SH-SY5Y (cell line): ENCODE data around the gene RPL27A.

ENCODE experiments used
- GATA2 ChIP-seq: IDR thresholded peaks from 2 replicates; pipeline ENCODE4 v1.6.1; 2011; ENCODE audit warnings: mild to moderate bottlenecking, low read depth, low read length
- GATA3 ChIP-seq: IDR thresholded peaks from 2 replicates; pipeline ENCODE4 v1.6.1; 2011; ENCODE audit warnings: low read depth, mild to moderate bottlenecking, low read length, moderate library complexity

The RPL27A gene

DNA sequence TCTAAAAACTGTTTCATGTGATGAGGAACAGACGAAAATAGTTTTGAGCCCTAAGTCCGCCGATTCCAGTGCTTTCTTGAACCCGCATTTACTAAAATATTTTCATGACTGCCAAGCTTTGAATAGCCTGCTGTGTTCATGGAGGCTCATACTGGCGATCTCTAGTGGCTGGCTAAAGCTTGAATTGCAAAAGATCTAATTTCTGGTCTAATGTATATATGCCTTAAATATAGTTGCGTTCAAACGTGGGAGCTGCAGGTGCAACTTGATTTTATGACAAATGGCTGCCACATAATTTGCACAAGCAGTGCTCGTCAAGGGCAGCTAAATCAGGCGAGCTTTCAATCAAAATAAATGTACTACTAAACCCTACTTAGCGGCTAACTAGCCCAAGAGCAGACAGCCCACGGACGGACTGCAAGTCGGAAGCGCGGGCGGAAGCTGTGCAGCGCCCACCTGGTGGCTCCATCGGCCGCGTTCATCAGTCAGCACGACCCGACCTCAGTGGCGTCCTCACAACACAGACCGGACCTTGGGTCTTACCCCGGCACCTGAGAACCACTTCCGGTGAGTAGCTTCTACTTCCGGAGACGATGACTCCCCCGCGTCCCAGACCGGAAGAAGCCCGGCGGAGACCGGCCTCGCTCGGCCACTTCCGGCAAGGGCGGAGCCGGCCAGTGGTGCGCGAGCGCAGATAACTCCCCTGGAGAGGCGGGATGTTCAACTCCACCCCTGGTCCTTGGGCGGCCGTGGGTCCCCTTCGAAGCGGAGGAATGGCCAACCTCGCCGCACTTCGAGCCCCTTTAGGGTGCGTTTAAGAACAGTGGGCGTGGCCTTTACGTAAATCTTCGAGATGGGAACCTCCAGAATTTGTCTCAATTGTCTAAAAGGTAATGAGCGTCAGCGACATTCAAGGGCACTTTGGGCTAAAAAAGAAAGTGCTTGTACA, 6.1 kb downstream of the RPL27A start:
- TF ChIP-seq GATA3 (no peak), GATA2 (no peak)

DNA sequence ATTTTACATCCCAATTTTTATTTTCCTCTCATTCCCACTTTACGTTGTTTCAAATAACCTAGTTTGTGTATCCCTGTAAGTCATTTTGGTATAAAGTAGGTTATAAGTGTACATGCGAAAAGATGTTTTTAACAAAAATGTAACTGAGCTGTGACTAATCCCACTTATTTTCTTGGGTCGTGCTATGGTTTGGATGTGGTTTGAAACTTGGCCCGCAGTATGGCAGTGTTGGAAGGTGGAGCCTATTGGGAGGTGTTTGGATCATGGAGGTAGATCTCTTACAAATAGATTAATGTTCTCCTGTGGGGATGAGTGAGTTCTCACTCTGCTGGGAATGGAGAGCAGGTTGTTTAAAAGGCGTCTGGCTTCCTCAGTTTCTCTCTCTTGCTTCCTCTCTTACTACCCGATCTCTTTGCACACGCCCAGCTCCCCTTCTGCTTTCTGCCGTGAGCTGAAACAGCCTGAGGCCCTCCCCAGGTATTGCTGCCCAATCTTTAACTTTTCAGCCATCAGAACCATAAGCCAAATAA, 7.2 kb downstream of the RPL27A start:
- no peak for TF ChIP-seq GATA2
- TF ChIP-seq GATA3, result no peak

DNA sequence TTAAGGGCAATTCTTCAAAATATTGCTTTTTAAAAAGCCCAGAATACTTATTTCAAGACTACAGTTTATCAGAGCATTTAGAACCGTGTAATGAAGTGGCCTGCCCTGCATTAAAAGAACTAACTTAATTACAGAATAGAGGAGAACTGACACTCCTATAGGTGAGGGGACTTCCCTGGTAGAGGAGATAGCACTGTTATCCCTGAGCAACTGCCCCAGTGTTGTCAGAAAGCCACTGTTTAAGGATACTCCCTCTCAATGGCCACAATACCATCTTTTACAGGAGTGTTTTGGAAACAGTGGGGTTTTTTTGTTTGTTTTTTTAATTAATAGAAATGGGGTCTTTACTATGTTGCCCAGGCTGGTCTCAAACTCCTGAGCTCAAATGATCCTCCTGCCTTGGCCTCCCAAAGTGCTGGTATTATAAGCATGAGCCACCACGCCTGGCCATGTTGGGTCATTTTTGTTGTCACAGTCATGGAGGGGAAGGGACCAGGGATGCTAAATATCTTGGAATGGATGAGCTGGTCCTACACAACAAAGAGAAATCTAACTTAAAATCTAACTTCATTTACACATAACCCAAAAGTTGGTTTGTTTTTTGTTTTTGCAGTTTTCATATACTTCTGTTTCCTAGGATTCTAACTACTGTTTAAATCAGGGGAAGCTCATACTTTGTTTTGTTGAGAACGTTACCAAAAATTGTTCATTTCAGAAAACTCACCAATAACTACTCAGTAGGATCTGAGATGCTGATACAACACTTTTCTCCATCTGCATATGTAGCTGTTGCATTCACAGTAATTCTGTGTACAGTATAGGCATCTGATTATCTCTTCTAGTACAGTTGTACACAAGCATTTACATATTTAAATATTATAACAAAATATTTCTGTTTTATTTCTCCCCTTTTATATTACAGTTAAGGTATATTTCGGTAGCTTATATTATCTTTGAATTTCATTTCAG, 8.1 kb downstream of the RPL27A start:
- TF ChIP-seq GATA3, result no peak
- TF ChIP-seq GATA2, result no peak

DNA sequence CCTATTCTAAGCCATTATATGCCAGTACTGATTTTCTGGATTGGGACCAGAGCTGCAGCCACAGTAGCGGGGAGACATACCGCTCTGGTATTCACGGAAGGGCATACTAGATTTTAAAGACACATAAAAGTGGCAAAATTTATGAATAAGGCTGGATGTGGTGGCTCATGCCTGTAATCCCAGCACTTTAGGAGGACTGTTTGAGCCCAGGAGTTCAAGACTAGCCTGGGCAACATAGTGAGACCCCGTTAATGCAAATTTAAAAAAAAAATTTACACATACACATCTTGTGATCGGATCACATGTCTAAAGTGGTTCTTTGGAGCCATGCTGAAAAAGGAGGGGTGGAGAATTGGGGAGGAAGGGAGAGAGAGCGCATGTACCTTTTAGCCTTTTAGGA, 9.0 kb downstream of the RPL27A start:
- no peak for TF ChIP-seq GATA2
- TF ChIP-seq GATA3, result no peak

DNA sequence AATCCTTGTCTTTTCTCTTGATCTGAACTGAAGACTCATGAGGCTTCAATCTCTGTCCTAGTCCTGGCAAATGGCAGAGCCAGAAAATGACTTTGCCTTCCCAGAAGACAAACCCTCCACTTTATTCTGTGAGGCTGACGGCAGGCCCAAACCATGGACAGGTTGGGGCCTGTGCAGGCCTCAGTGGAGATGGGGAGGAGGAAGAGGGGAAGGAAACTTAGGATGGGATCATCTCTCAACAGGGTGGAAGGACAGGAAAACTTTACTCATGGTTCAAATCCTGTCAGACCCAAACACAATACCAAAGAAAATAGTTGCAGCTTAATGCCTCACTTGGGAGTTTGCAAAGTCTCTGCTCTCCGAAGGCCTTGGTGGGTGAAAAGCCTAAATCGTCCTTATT, 9.8 kb downstream of the RPL27A start:
- TF ChIP-seq GATA3 (no peak), GATA2 (no peak)

DNA sequence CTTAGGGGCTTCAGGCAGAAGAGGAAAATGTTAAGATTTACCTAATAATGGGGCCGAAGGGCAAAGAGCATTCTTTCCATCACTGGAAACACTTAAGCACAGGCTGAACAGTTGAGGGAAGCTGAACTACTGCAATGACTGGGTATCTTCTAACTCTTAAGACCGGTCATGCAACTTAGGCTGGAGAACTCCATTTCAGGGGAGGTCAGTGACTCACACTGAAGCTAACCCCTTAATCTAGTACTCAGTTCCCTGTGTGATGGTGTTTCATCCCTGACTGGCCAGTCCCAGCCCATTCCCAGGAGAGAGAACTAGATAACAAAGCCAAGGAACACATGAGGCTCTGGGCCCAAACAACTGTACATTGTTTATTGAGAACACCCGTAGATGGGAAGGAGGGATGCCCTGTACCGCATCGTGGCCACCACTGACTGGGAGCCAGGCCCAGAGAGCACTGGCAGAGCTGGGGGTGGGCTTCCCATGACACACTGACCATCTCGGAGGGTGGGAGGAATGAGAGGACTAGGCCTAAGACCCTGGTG, 10.5 kb downstream of the RPL27A start:
- TF ChIP-seq GATA2 (no peak), GATA3 (no peak)

DNA sequence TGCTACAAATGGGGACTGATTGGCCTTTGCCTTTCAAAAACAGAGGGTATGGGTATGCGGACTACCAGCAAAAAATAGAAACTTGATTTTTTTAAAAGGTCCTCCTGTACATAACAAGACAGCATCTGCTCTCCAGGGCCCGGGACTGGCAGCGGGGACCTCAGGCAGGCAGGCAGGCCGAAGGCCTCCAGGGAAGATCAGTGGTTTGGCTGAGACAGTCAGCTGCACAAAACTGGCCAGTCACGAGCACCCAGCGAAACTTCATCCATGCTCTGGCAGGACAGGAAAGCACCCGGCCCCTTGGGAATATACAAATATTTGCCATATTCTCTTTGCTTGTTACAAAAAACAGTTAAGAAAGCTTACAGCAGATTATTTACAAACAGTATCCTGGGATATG, 11.0 kb downstream of the RPL27A start:
- TF ChIP-seq GATA3 (no peak), GATA2 (no peak)

DNA sequence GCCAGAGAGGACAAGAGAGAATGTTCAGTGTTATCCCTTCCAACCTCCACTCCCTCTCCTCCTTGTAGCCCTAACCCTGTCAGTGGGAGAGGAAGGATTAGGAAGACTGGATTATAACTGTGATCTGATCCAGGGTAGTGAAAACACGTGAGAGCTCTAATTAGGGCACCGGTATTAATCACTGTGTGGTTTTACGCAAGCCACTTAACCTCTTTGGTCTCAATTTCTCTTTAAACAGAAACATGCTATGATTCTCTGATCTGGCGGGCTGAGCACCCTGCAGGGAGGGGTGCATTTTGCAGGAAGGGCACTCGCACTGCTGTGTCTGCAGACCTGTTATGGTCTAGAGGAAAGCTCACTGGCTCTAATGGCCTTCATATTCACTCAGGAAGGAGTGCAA, 11.5 kb downstream of the RPL27A start:
- no peak for TF ChIP-seq GATA3
- no peak for TF ChIP-seq GATA2

DNA sequence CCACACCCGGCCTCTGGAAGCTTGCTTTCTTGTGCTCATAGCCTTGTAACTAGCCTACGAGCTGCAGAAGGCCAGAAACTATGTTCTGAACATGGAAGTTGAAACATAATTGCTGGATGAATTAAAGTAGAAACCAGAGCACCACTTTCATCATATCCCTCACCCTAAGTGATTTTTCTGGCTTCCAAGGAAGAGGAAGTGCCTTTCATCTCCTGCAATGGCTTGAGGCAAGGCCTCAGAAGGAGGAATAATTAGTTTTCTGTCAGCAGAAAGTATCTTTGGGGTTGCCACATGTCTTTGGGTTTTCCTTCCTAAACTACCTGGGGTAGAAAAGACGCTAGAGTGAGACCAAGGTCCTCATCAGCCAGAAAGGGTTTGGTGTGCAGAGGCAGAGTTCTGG, 14.5 kb downstream of the RPL27A start:
- TF ChIP-seq GATA2, result no peak
- no peak for TF ChIP-seq GATA3

DNA sequence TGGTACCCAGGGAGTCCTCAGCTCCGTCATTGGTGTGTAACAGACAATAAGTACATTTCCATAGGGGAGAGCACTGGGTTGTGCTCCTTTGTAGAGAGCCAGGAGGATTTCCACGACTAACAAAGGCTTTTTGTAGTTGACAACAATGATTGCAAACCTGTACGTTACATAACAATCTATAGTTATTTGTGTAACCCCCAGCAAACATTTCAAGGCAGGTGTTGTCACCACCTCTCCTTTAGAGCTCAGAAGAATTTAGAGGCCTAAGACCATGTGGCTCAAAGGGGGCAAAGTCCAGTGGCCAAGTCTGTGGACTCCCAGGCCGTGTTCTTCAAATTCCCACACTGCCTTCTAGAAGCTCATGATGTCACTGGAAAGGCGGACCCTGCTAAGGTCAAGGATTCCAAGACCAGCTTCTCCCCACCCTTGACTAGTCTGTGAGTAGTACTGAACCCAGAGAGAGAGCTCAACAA, 15.8 kb downstream of the RPL27A start:
- TF ChIP-seq GATA2 (no peak), GATA3 (no peak)

DNA sequence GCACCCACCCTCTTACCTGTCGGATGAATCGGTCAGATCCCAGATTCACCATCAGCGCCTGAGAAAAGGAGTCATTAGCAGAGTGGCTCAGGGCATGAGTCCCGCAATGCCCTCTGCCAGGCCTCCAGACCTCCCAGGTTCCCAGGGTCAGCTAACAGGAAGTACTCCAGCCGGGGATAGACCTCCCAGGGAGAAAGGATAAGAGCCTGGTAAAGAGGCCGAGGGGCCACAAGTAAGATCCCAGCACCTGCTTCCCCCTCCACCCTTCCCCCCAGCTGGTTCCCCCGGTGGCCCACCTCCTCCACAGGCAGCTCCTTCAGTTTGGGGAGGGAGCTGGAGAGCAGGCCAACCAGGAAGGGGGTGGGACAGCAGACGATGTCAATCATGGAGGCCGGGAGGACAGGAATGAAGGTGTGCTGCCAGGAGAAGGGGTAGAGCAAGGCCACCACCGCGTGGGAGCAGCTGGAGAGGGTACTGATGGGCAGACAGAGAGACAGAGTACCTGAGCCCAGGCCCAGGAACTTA, 16.4 kb downstream of the RPL27A start:
- TF ChIP-seq GATA2 (no peak), GATA3 (no peak)

DNA sequence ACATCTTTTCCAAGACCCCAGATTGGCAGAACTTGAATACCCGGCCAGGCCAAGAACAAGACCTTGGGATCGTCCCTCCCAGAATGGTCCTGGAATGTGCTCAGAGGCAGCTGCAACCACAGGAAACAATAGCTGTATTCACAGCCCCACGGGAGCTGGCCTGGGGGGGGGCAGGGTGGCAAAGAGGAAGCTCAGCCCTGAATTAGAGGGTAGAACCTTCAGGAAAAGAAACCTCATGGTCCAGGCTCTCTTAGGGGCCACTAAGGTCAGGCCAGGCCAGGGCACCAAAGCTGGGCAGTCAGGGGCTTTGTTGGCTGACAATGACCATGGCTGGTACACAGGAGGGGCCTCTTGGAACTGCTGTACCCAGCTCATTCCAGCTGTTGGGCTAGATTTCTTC, 17.3 kb downstream of the RPL27A start:
- TF ChIP-seq GATA3 (no peak), GATA2 (no peak)

DNA sequence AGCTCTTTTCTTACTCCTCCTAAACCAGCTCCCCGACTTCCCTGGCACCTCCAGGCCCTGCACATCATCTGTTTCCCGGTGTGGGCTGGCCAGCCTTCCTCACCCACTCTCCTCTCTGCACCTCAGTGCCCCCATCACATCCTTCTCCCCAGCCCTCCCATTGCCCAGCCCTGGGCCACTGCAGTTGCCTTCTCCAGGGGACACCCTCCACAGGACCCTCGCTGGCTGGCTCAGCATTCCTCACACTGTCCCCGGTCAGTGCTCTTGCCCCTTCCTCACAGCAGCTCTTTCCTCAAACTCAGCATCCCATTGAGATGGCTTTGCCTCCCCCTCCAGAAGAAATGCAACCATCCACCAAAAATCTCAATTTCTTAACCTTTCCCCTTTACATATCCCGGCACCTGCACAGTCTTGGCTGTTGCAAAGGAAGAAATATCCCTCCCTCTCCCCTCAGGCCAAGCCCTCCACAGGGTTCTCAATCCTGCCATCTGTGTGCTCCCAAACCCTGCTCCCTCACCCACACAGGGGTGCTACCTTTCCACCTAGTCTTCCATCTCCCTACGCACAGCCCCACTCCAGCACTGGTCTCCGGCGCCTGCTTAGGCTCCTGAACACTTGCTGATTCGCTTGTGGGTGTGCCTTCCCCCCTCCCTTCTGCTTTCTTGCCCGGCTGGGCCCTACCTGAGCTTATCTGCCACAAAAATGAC, 19.5 kb downstream of the RPL27A start:
- no peak for TF ChIP-seq GATA3
- TF ChIP-seq GATA2, result no peak
